Spleen (tissue), 11 donors: ENCODE data around the gene TMBIM1. TPM values are rescaled to one million over a fixed set of nuclear protein-coding genes. Genes with fewer than 3 reads are reported as not detected.

Experiments
- DNase-seq: peaks from one replicate; pipeline ENCODE4 v3.0.0-alpha.2; 2020
- H3K27ac ChIP-seq, 8 donors: fragments of 200-600 bp; sonication (generic) in 7 of 8; 1 replicate in 4 of 8; 2 replicates in 4 of 8; pipeline versions ENCODE4 v1.5.0 to v1.8.0; 2016 to 2021; ENCODE audit warnings: inconsistent platforms in 4 of 8, mild to moderate bottlenecking in 4 of 8, moderate library complexity in 1 of 8
- H3K27me3 ChIP-seq, 7 donors: fragments of 200-600 bp; sonication (generic) in 6 of 7; replicated peaks in 1 of 7; 1 replicate in 4 of 7; 2 replicates in 3 of 7; pipeline versions ENCODE4 v1.5.0 to v1.8.0; 2016 to 2021; ENCODE audit warnings: inconsistent platforms in 3 of 7, mild to moderate bottlenecking in 1 of 7
- H3K36me3 ChIP-seq, 6 donors: fragments of 200-600 bp; sonication (generic) in 5 of 6; 1 replicate in 4 of 6; 2 replicates in 2 of 6; pipeline versions ENCODE4 v1.5.0 to v1.8.0; 2016 to 2021; ENCODE audit warnings: inconsistent platforms in 2 of 6
- H3K4me1 ChIP-seq, 6 donors: fragments of 200-600 bp; sonication (generic) in 5 of 6; 1 replicate in 3 of 6; 2 replicates in 3 of 6; pipeline versions ENCODE4 v1.5.0 to v1.8.0; 2016 to 2021; ENCODE audit warnings: inconsistent platforms in 3 of 6
- H3K4me3 ChIP-seq, 8 donors: fragments of 200-600 bp; sonication (generic) in 7 of 8; 1 replicate in 4 of 8; 2 replicates in 4 of 8; pipeline versions ENCODE4 v1.5.0 to v1.8.0; 2016 to 2021; ENCODE audit warnings: inconsistent platforms in 4 of 8, mild to moderate bottlenecking in 4 of 8, moderate library complexity in 2 of 8
- H3K9me3 ChIP-seq, 8 donors: fragments of 200-600 bp; sonication (generic) in 7 of 8; 1 replicate in 4 of 8; 2 replicates in 4 of 8; pipeline versions ENCODE4 v1.5.0 to v1.8.0; 2016 to 2021; ENCODE audit warnings: inconsistent platforms in 4 of 8
- CTCF ChIP-seq, 11 experiments: fragments of 200-600 bp in 7 of 11; fragments of 450-650 bp in 4 of 11; sonication (generic) in 4 of 11; IDR thresholded peaks in 8 of 11; conservative IDR thresholded peaks in 3 of 11; 1 replicate in 7 of 11; 2 replicates in 4 of 11; pipeline versions ENCODE4 v1.4.0 to v1.8.0; 2016 to 2021; ENCODE audit warnings: antibody characterized with exemption in 11 of 11, inconsistent platforms in 4 of 11, mild to moderate bottlenecking in 1 of 11
- POLR2A ChIP-seq, 3 donors: fragments of 450-650 bp; IDR thresholded peaks; one replicate each; pipeline ENCODE4 v1.5.1; 2017; ENCODE audit warnings: antibody characterized with exemption in 3 of 3, mild to moderate bottlenecking in 1 of 3
- POLR2AphosphoS5 ChIP-seq, 3 donors: sonication (generic); formaldehyde crosslinking; IDR thresholded peaks; one replicate each; pipeline ENCODE4 v1.5.1; 2017; ENCODE audit warnings: antibody characterized with exemption in 3 of 3
- whole genome bisulfite sequencing, 5 donors: extraction: QIAGEN DNeasy Blood & Tissue Kit in 3 of 5; methylation state at CpG; one replicate each; pipeline versions ENCODE4 v1.1.5 to v1.1.7; 2013 to 2018; 5-methylcytosine and 5-hydroxymethylcytosine counted together
- intact Hi-C: fragments of 100-400 bp; cut with DNase I; formaldehyde crosslinking; loops from one replicate; pipeline ENCODE4 v1.15.0; 2023; ENCODE audit warnings: low total_unique reads
- polyA plus RNA-seq, 3 donors: library from polyadenylated mRNA; stranded (reverse); fragments of 200-250 nt; gene quantifications; one replicate each; pipeline ENCODE4 v1.2.1, GENCODE V29; 2013
- total RNA-seq, 7 donors: library from RNA; depleted of rRNA in 3 of 7; stranded (reverse); fragments of >200 nt in 3 of 7; fragmentation: NEBNext Ultra II Directional in 4 of 7; extraction: Animal tissue kit (Norgen Biotek cat#: 25700) in 4 of 7; gene quantifications; one replicate each; pipeline versions ENCODE4 v1.1.0 to v1.2.1, GENCODE V29; 2016 to 2021
- donor health status: healthy with polysubstance abuse.
- donor health status: DM: no; HTN: no; CAD: no; lungs with moderate emphysema.
- donor health status: DM: no; HTN: no; CAD: no.
- donor health status: Bipolar disorder and iron deficiency.
- donor health status: healthy.
- donor health status: DM: no; HTN: no; CAD: no.
- donor health status: DM: yes; HTN: yes; CAD: no.

Gene TMBIM1
- total and polyA plus RNA-seq, 10 donors, result 17.2 to 121 (median 85.2) TPM

- H3K9me3 ChIP-seq, result no peaks in the 10 kb centered on the region
- H3K27me3 ChIP-seq, result no peaks in the 10 kb centered on the region
- DNase-seq, result no peak
- 83 to 91% (median 89%) methylated on average over 13 of the region's 13 CpGs for WGBS, 5 donors
- peaks cover 18 to 68% (median 50%) of the 10 kb centered on the region in 6 donors for H3K4me1 ChIP-seq
- H3K27ac ChIP-seq, result peak overlapping the region; percentile 28 to 82 (median 58)
- H3K36me3 ChIP-seq, result peaks cover 6 to 54% (median 51%) of the 10 kb centered on the region in 6 donors
- intact Hi-C loops, result loop anchor here (5.0 kb wide), 1 partner anchor 69 kb away; no protein-coding TSS in a partner anchor
- H3K4me3 ChIP-seq, result no peak overlapping the region
- TF ChIP-seq POLR2AphosphoS5 (IDR thresholded peaks at IDR 0.05) (peak in 2 of 3 donors; percentile 36 to 40), POLR2A (IDR thresholded peaks at IDR 0.05) (no peak)
Observed at GRCh38 chr2:218256612-218257350, 35.5 kb downstream of the TMBIM1 start.

- 71 to 93% (median 83%) methylated on average over 6 of the region's 6 CpGs for WGBS, 5 donors
- no peak for DNase-seq
Observed at GRCh38 chr2:218255446-218255845, 36.9 kb downstream of the TMBIM1 start.

GRCh38 chr2:218253232-218253625 lies 39.1 kb downstream of the TMBIM1 start:
- H3K4me1 ChIP-seq, result peaks cover 3 to 33% (median 15%) of the 10 kb centered on the region in 6 donors
- 77 to 92% (median 85%) methylated on average over 5 of the region's 5 CpGs for WGBS, 5 donors
- DNase-seq, result no peak
- peaks cover 20 to 90% (median 87%) of the 10 kb centered on the region in 6 donors for H3K36me3 ChIP-seq
- TF ChIP-seq POLR2A (IDR thresholded peaks at IDR 0.05) (no peak), POLR2AphosphoS5 (IDR thresholded peaks at IDR 0.05) (no peak), CTCF (IDR thresholded peaks at IDR 0.05 in 8 of 11, conservative IDR thresholded peaks at IDR 0.05 in 3 of 11) (no peak)
- no peaks in the 10 kb centered on the region for H3K27me3 ChIP-seq
- no peak overlapping the region for H3K4me3 ChIP-seq
- H3K9me3 ChIP-seq, result no peaks in the 10 kb centered on the region
- H3K27ac ChIP-seq, result peak overlapping the region in 3 of 8 donors; percentile 14 to 57 (median 46)
- intact Hi-C loops, result no loop called here

More at GRCh38 chr2:218255446-218255845, 36.9 kb downstream of the TMBIM1 start:
- TF ChIP-seq POLR2AphosphoS5 (IDR thresholded peaks at IDR 0.05) (no peak), CTCF (IDR thresholded peaks at IDR 0.05 in 8 of 11, conservative IDR thresholded peaks at IDR 0.05 in 3 of 11) (no peak), POLR2A (IDR thresholded peaks at IDR 0.05) (no peak)
- intact Hi-C loops, result loop anchor here (5.0 kb wide), 1 partner anchor 68 kb away; no protein-coding TSS in a partner anchor
- peaks cover 9 to 67% (median 65%) of the 10 kb centered on the region in 6 donors for H3K36me3 ChIP-seq
- H3K4me1 ChIP-seq, result peaks cover 18 to 55% (median 37%) of the 10 kb centered on the region in 6 donors
- H3K9me3 ChIP-seq, result no peaks in the 10 kb centered on the region
- no peaks in the 10 kb centered on the region for H3K27me3 ChIP-seq
- peak overlapping the region in 1 of 8 donors; percentile 2 for H3K27ac ChIP-seq
- H3K4me3 ChIP-seq, result no peak overlapping the region

GRCh38 chr2:218252509-218253231 lies 39.6 kb downstream of the TMBIM1 start:
- no peak for DNase-seq
- Histone ChIP-seq H3K27ac (peak overlapping the region in 3 of 8 donors; percentile 14 to 57 (median 46)), H3K9me3 (no peaks in the 10 kb centered on the region), H3K27me3 (no peaks in the 10 kb centered on the region), H3K36me3 (peaks cover 20 to 95% (median 92%) of the 10 kb centered on the region in 6 donors), H3K4me1 (peaks cover 2 to 27% (median 10%) of the 10 kb centered on the region in 6 donors), H3K4me3 (no peak overlapping the region)
- WGBS, 5 donors, result 68 to 81% (median 73%) methylated on average over 5 to 7 of the region's 7 CpGs
- TF ChIP-seq POLR2AphosphoS5 (IDR thresholded peaks at IDR 0.05) (peak in 2 of 3 donors; percentile 36 to 43), CTCF (IDR thresholded peaks at IDR 0.05 in 8 of 11, conservative IDR thresholded peaks at IDR 0.05 in 3 of 11) (no peak)
- intact Hi-C loops, result no loop called here
